K562 (cell line): ENCODE measurements around the gene SNX27. TPM values are rescaled to one million over a fixed set of nuclear protein-coding genes. Genes with fewer than 3 reads are reported as not detected.

ENCODE experiments used
- DMBX1 ChIP-seq: fragments of 250-450 bp; sonication (Bioruptor Pico); IDR thresholded peaks from 2 replicates; pipeline ENCODE4 v1.8.0; 2022; ENCODE audit warnings: inconsistent platforms, mild to moderate bottlenecking, moderate library complexity, borderline replicate concordance
- ELF1 ChIP-seq: fragments of 200-800 bp; sonication (Bioruptor generic); IDR thresholded peaks from 2 replicates; pipeline ENCODE4 v1.6.1; 2016; ENCODE audit warnings: missing genetic modification characterization, missing compliant biosample characterization
- ZNF586 ChIP-seq: fragments of 450-650 bp; formaldehyde crosslinking; conservative IDR thresholded peaks from 2 replicates; pipeline ENCODE4 v1.4.0; 2020; ENCODE audit warnings: mild to moderate bottlenecking, moderate library complexity
- ZNF717 ChIP-seq: fragments of 250-450 bp; sonication (Bioruptor Pico); IDR thresholded peaks from 2 replicates; pipeline ENCODE4 v1.5.0; 2021
- polyA plus RNA-seq, 8 experiments: library from polyadenylated mRNA; depleted of rRNA in 4 of 8; stranded (reverse) in 5 of 8; unstranded in 3 of 8; fragments of >200 nt; fragmentation: Nextera tagmentation in 2 of 8; fragmentation: Illumina TruSeq in 1 of 8; extraction: Ambion mirVana in 2 of 8; extraction: Trizol in 1 of 8; gene quantifications; 2 replicates each; pipeline versions ENCODE4 v1.2.1 to v1.2.3, GENCODE V29; 2011 to 2014; ENCODE audit warnings: inconsistent platforms in 1 of 8, missing spikeins in 1 of 8
- total RNA-seq, 7 experiments: library from RNA; depleted of rRNA in 6 of 7; stranded (reverse); fragments of >200 nt in 6 of 7; fragmentation: Illumina TruSeq in 2 of 7; extraction: Trizol in 2 of 7; gene quantifications; 2 replicates each; pipeline versions ENCODE4 v1.2.1 to v1.2.3, GENCODE V29; 2011 to 2021; ENCODE audit warnings: low replicate concordance in 1 of 7
- TF ChIP-seq, protein P1 (sequence below): sonication (generic); formaldehyde crosslinking; IDR thresholded peaks from 2 replicates; pipeline ENCODE4 v1.8.0; 2023; ENCODE audit warnings: mild to moderate bottlenecking, missing genetic modification reagents
- TF ChIP-seq, protein P2 (sequence below): sonication (generic); formaldehyde crosslinking; IDR thresholded peaks from 2 replicates; pipeline ENCODE4 v1.8.0; 2022; ENCODE audit warnings: mild to moderate bottlenecking, low read depth, missing genetic modification reagents

The SNX27 gene
- total and polyA plus RNA-seq, 9 of the 15 experiments (the other 6 are each of a cell fraction or from before 2014, with no cell fraction given): 4.5 to 18.7 (median 10.1) TPM

DNA sequence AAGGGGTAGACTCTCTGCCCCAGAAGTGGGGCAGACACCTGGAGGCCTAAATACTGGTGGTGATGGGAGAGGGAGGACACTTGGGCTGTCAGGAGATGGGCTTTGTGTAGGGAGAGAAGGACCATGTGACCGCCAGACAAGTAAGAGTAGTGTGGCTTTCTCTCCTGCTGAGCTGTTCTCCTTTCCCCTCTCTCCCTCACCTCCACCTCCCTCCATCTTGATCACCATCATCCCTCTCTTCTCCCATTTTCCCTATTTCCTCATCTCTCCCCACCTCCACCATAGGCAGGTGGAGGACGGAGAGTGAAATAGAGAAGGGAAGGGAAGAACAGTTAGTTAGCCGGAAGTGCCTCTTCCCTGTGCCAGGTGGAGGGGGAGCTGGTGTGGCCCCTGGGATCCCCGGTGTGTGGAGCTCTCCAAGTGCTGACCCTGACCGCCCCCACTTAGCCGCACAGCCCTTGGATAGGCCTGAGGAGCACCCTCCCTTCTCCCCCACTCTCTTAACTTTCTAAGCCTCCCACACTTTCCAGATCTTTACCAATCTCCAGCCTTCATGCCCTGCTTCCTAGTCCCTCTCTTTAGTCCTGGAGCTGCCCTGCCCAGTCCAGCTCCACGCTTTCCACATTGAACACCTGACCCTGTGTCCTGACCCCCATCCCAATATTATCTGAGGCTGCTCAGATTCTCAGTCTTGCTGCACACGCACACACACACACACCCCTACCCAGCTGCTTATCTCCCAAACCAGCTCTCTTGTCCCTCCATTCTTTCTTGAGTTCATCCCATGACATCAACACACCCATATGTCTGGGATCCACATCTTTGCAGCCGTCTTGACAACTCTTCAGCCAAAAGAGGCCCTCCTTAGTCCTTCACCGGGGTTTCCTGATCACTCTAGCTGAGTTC, 103.2 kb downstream of the SNX27 start (continued):
- TF ChIP-seq, protein P1, sequence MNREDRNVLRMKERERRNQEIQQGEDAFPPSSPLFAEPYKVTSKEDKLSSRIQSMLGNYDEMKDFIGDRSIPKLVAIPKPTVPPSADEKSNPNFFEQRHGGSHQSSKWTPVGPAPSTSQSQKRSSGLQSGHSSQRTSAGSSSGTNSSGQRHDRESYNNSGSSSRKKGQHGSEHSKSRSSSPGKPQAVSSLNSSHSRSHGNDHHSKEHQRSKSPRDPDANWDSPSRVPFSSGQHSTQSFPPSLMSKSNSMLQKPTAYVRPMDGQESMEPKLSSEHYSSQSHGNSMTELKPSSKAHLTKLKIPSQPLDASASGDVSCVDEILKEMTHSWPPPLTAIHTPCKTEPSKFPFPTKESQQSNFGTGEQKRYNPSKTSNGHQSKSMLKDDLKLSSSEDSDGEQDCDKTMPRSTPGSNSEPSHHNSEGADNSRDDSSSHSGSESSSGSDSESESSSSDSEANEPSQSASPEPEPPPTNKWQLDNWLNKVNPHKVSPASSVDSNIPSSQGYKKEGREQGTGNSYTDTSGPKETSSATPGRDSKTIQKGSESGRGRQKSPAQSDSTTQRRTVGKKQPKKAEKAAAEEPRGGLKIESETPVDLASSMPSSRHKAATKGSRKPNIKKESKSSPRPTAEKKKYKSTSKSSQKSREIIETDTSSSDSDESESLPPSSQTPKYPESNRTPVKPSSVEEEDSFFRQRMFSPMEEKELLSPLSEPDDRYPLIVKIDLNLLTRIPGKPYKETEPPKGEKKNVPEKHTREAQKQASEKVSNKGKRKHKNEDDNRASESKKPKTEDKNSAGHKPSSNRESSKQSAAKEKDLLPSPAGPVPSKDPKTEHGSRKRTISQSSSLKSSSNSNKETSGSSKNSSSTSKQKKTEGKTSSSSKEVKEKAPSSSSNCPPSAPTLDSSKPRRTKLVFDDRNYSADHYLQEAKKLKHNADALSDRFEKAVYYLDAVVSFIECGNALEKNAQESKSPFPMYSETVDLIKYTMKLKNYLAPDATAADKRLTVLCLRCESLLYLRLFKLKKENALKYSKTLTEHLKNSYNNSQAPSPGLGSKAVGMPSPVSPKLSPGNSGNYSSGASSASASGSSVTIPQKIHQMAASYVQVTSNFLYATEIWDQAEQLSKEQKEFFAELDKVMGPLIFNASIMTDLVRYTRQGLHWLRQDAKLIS (CRISPR knock-in tag): no peak
- TF ChIP-seq, protein P2, sequence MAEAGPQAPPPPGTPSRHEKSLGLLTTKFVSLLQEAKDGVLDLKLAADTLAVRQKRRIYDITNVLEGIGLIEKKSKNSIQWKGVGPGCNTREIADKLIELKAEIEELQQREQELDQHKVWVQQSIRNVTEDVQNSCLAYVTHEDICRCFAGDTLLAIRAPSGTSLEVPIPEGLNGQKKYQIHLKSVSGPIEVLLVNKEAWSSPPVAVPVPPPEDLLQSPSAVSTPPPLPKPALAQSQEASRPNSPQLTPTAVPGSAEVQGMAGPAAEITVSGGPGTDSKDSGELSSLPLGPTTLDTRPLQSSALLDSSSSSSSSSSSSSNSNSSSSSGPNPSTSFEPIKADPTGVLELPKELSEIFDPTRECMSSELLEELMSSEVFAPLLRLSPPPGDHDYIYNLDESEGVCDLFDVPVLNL (CRISPR knock-in tag): no peak
- TF ChIP-seq DMBX1 (CRISPR knock-in tag) (peak; percentile 78), ZNF717 (CRISPR knock-in tag) (no peak), ELF1 (tag) (no peak), ZNF586 (no peak)
